A673 (cell line): ENCODE measurements around the gene MYMK. TPM values are rescaled to one million over a fixed set of nuclear protein-coding genes. Genes with fewer than 3 reads are reported as not detected.

Source experiments
- BruUV-seq: library from RNA; stranded (reverse); fragments of 400-500 nt; replicated peaks from 2 replicates; lab custom pipeline; 2021; lab: Mats Ljungman, UMichigan
- CTCF ChIA-PET: fragments of 300-600 bp; sonication (Branson Sonifier 250); formaldehyde crosslinking; loops from one replicate; lab custom pipeline; 2022; ENCODE audit warnings: antibody characterized with exemption; lab: Charles Lee
- POLR2A ChIA-PET: fragments of 300-600 bp; sonication (Branson Sonifier 250); formaldehyde crosslinking; loops from one replicate; lab custom pipeline; 2022; ENCODE audit warnings: antibody characterized with exemption; ENCODE audit not compliant: low non-redundant PET; lab: Charles Lee
- DNase-seq: peaks from one replicate; pipeline ENCODE4 v3.0.0-alpha.2; 2015; ENCODE audit warnings: low spot score
- H3K27ac ChIP-seq: fragments of 200-600 bp; sonication (generic); 2 replicates; pipeline ENCODE4 v1.5.1; 2016; ENCODE audit warnings: mixed run types, low read depth, mild to moderate bottlenecking, mixed read lengths, antibody characterized with exemption, low read length; ENCODE audit not compliant: poor library complexity, severe bottlenecking
- H3K27me3 ChIP-seq: fragments of 200-600 bp; sonication (generic); replicated peaks from 2 replicates; pipeline ENCODE4 v1.6.1; 2017; ENCODE audit warnings: mixed run types, low read depth, mild to moderate bottlenecking, mixed read lengths, antibody characterized with exemption, low read length; ENCODE audit not compliant: insufficient read depth, poor library complexity
- H3K36me3 ChIP-seq: fragments of 200-600 bp; sonication (generic); 2 replicates; pipeline ENCODE4 v1.6.1; 2016; ENCODE audit warnings: mixed run types, mild to moderate bottlenecking, mixed read lengths, antibody characterized with exemption, low read length; ENCODE audit not compliant: insufficient read depth, poor library complexity, severe bottlenecking
- H3K4me1 ChIP-seq: fragments of 200-600 bp; sonication (generic); 2 replicates; pipeline ENCODE4 v1.6.1; 2017; ENCODE audit warnings: mixed run types, mild to moderate bottlenecking, mixed read lengths, antibody characterized with exemption, low read length; ENCODE audit not compliant: insufficient read depth, poor library complexity, severe bottlenecking
- H3K4me3 ChIP-seq: fragments of 200-600 bp; sonication (generic); 2 replicates; pipeline ENCODE4 v1.5.1; 2016; ENCODE audit warnings: low read depth, mixed run types, mild to moderate bottlenecking, mixed read lengths, low read length; ENCODE audit not compliant: poor library complexity, severe bottlenecking
- H3K9me3 ChIP-seq: fragments of 200-600 bp; sonication (generic); 2 replicates; pipeline ENCODE4 v1.6.1; 2016; ENCODE audit warnings: mixed run types, low read depth, mild to moderate bottlenecking, mixed read lengths, antibody characterized with exemption, low read length; ENCODE audit not compliant: poor library complexity, severe bottlenecking
- EZH2 ChIP-seq: fragments of 200-600 bp; sonication (generic); IDR thresholded peaks from 2 replicates; pipeline ENCODE4 v1.6.1; 2017; ENCODE audit warnings: borderline replicate concordance, low read depth, mild to moderate bottlenecking, mixed read lengths, antibody characterized with exemption, low read length; ENCODE audit not compliant: poor library complexity, severe bottlenecking
- intact Hi-C: fragments of 100-400 bp; cut with micrococcal nuclease; formaldehyde crosslinking; loops from one replicate; pipeline ENCODE4 v1.10.0; 2022; ENCODE audit not compliant: unreplicated experiment
- total RNA-seq: library from RNA; stranded (reverse); gene quantifications from 2 replicates; pipeline ENCODE4 v1.2.3, GENCODE V29; 2021
- TF ChIP-seq, protein P1 (sequence below): fragments of 300-800, 200-600 bp; sonication (generic); conservative IDR thresholded peaks from 2 replicates; pipeline ENCODE4 v1.5.1; 2017; ENCODE audit warnings: low read depth, mild to moderate bottlenecking, antibody characterized with exemption, low read length, moderate library complexity, mixed read lengths

Gene MYMK
- total RNA-seq, 1 experiment from 2014 or later, result not detected

DNA sequence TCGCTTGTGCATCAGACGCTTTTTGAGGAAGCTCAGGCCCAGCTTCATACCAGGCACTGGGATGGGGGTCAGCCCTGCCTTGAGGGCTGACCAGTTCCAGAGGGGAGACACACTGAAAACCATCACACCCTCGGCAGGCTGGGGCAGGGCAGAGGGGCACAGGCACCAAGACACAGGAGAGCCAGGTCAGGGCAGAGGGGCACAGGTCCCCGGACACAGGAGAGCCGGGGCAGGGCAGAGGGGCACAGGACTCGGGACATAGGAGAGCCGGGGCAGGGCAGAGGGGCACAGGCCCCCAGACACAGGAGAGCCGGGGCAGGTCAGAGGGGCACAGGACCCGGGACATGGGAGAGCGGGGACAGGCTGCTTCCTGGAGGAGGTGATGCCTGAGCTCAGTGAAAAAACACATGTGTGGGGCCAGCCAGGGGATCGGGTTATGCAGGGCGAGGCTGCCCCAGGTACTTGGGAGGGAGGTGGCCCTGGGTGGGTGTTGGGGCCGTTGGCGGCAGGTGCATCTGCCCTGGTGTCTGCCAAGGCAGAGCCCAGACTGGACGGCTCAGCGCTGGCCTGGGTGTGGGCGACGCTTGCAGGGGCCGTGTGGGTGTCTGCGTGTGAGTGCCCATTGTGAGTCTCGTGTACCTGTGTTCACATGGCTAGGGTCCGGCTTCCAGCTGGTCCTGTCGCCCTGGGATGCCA, 30.8 kb downstream of the MYMK start:
- Histone ChIP-seq H3K27ac (no peak overlapping the region), H3K9me3 (no peaks in the 10 kb centered on the region), H3K36me3 (no peaks in the 10 kb centered on the region), H3K4me1 (no peaks in the 10 kb centered on the region), H3K27me3 (no peaks in the 10 kb centered on the region), H3K4me3 (no peak overlapping the region)
- no TSS peak for BruUV-seq
- ChIA-PET CTCF (no interaction called here), POLR2A (no interaction called here)
- no peak for DNase-seq
- no peak for TF ChIP-seq EZH2
- TF ChIP-seq, protein P1, sequence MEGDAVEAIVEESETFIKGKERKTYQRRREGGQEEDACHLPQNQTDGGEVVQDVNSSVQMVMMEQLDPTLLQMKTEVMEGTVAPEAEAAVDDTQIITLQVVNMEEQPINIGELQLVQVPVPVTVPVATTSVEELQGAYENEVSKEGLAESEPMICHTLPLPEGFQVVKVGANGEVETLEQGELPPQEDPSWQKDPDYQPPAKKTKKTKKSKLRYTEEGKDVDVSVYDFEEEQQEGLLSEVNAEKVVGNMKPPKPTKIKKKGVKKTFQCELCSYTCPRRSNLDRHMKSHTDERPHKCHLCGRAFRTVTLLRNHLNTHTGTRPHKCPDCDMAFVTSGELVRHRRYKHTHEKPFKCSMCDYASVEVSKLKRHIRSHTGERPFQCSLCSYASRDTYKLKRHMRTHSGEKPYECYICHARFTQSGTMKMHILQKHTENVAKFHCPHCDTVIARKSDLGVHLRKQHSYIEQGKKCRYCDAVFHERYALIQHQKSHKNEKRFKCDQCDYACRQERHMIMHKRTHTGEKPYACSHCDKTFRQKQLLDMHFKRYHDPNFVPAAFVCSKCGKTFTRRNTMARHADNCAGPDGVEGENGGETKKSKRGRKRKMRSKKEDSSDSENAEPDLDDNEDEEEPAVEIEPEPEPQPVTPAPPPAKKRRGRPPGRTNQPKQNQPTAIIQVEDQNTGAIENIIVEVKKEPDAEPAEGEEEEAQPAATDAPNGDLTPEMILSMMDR, result no peak
- intact Hi-C loops, result no loop called here

DNA sequence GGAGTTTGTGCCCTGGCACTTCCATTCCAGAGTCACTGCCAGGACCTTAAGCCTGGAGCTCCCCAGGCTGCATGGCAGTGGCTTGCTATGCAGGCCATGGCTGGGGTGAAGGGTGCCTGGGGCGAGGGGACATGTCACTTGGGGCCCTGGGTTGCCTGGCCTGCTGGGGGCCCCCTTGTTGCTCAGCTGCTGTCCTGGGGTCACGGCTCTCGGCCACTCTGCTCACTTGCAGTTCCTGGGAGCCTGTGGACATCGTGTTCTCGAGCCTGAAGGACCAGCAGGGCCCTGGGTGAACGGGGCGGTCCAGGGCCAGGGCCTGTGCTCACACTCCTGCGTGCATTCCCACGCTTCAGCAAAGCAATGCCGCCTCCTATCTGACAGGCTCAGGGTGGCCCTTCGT, 31.3 kb downstream of the MYMK start:
- H3K9me3 ChIP-seq, result no peaks in the 10 kb centered on the region
- no peaks in the 10 kb centered on the region for H3K36me3 ChIP-seq
- TF ChIP-seq, protein P1, result no peak
- TF ChIP-seq EZH2, result no peak
- no peaks in the 10 kb centered on the region for H3K4me1 ChIP-seq
- ChIA-PET POLR2A (no interaction called here), CTCF (no interaction called here)
- H3K4me3 ChIP-seq, result no peak overlapping the region
- BruUV-seq, result no TSS peak
- intact Hi-C loops, result no loop called here
- DNase-seq, result no peak
- H3K27me3 ChIP-seq, result no peaks in the 10 kb centered on the region
- H3K27ac ChIP-seq, result no peak overlapping the region

DNA sequence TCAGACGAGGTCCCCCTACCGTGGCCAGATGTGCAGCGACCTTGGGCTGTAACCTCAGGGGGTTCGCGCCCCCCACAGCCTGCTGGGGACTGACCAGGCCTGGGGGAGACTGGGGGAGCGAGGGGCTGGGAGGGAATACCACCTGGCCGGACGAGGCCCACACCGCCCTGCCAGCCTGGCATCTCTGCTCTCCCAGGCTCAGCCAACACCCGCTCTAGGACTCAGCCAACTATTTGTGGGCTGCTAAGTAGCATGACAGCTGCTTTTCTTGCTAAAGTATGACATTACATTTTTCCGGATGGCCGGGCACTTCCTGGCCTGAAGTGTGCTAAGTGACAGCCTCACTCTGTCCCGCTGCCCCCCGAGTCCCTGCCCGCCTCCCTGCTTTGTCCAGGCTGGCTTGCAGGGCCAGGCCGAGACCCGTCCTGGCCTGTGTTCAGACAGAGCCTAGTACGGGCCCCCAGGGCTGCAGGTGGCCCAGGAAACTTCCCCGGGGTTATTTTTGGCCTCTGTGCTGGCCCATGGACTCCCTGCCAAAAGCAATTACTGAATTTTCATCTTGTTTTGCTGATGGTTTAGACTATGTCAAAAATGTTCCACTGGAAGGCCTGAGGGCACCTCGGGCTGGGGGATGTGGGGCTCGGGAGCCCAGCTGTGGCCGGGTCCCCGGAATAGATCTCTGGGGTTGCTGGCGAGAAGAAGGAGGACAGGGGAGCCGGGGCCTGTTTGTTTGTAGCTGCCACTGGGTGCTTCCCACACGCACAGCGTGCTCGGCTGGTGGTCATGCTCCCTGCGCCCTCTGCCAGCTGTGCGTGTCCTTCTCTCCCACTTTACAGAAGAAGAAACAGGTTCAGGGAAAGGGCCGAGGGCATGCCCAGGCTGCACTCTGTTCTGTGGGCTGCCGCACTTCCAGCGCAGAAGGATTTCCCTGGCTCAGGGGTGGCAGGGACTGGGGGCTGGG, 32.4 kb downstream of the MYMK start:
- H3K9me3 ChIP-seq, result no peaks in the 10 kb centered on the region
- H3K36me3 ChIP-seq, result no peaks in the 10 kb centered on the region
- H3K27me3 ChIP-seq, result no peaks in the 10 kb centered on the region
- CTCF ChIA-PET, result no interaction called here
- H3K4me3 ChIP-seq, result no peak overlapping the region
- intact Hi-C loops, result no loop called here
- POLR2A ChIA-PET, result no interaction called here
- no TSS peak for BruUV-seq
- H3K4me1 ChIP-seq, result no peaks in the 10 kb centered on the region
- H3K27ac ChIP-seq, result no peak overlapping the region
- TF ChIP-seq, protein P1, result no peak
- no peak for TF ChIP-seq EZH2
- DNase-seq, result peak; percentile 20
